Measurements from ENCODE around the gene HECTD4. TPM values are rescaled to one million over a fixed set of nuclear protein-coding genes. Genes with fewer than 3 reads are reported as not detected.

The HECTD4 gene
- total and polyA plus RNA-seq, 2 of the 4 experiments (the other 2 are of a cell fraction), result 12.9 to 13.0 TPM

DNA sequence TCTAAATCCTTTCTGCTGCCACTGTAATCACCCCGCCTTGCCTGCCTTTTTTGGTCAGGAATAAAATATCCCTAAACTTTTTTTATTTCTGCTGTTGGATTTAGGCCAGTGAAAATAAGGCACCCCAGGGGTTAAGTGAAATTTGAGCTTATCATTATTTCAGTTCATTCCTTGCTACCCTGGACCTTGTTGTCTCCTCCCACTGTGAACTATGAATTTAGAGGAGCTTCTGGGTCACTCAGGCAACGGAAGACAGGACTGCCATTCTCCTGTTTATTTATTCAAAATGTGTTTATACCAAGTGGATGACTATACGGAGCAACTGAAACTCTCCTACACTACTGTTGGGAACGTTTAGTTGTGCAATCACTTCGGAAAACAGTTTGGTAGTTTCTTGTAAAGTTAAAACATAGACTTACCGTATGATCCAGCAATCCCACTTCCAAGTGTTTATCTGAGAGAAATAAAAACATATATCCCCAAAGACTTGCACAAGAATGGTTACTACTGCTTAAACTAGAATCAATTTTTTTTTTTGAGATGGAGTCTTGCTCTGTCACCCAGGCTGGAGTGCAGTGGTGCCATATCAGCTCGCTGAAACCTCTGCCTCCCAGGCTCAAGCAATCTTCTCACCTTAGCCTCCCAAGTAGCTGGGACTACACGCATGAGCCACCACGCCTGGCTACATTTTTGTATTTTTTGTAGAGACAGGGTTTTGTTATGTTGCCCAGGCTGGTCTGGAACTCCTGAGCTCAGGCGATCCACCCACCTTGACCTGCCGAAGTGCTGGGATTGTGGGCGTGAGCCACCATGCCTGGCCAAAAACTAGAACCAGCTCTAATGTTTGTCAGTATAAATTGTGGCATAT, 259.2 kb downstream of the HECTD4 start:
- H2AK9ac ChIP-seq (replicated peaks; ENCODE audit: low read depth, low read length, poor library complexity), result no peak overlapping the region
- H3K4me3 ChIP-seq (ENCODE audit: insufficient read depth, low read depth, low read length), result no peak overlapping the region
- H2BK120ac ChIP-seq (ENCODE audit: low read depth, low read length), result peak overlapping the region; percentile 85
- peak overlapping the region; percentile 51; the same call in 2 of the 3 replicates for H2BK15ac ChIP-seq (ENCODE audit: low read depth, low read length)
- peak overlapping the region; percentile 62 for H3K4ac ChIP-seq (ENCODE audit: low read depth, low read length)
- H3K36me3 ChIP-seq (ENCODE audit: control insufficient read depth, insufficient read depth, low read length), result no peaks in the 10 kb centered on the region
- H2AK5ac ChIP-seq (ENCODE audit: low read depth, low read length), result peak overlapping the region; percentile 72
- H3K27ac ChIP-seq (ENCODE audit: insufficient read depth, low read length), result peak overlapping the region; percentile 98
- H2BK5ac ChIP-seq (ENCODE audit: low read depth, low read length, poor library complexity, severe bottlenecking), result peak overlapping the region; percentile 96
- H3K4me1 ChIP-seq (ENCODE audit: control insufficient read depth, insufficient read depth, low read length), result peaks cover 15% of the 10 kb centered on the region
- H4K20me1 ChIP-seq (ENCODE audit: insufficient read depth, low read length), result peaks cover 7% of the 10 kb centered on the region
- peak overlapping the region; percentile 60 for H3K4me2 ChIP-seq (ENCODE audit: low read depth, low read length)
- BruUV-seq (replicated peaks), result no TSS peak
- peak overlapping the region; percentile 40 for H4K91ac ChIP-seq (ENCODE audit: insufficient read depth, low read depth, low read length)
- ATAC-seq (ENCODE audit: low read depth) (peak; percentile 76), DNase-seq (peak; percentile 98)
- ChIA-PET POLR2A (ENCODE audit: unreplicated experiment) (interaction anchor here (0.5 to 1.0 kb wide), 3 partner anchors 10 to 25 kb away, joined by 3 to 14 read pairs (median 4); no protein-coding TSS in a partner anchor), CTCF (interaction anchor here (0.5 to 1.2 kb wide), 3 partner anchors 9 to 297 kb away, joined by 3 read pairs; no protein-coding TSS in a partner anchor)
- in situ Hi-C loops (cut with MboI; ENCODE audit: low sequenced_read_pairs) (no loop called here), intact Hi-C loops (cut with micrococcal nuclease) (loop anchor here (2.0 to 10.0 kb wide), 2 partner anchors 14 to 178 kb away; partner anchors contain the start of gene NAA25), dilution Hi-C loops (cut with HindIII; ENCODE audit: low sequenced_read_pairs, unreplicated experiment) (no loop called here)
- peak overlapping the region; percentile 54; the same call in 1 of the 2 replicates for H3K9ac ChIP-seq (ENCODE audit: low read depth, low read length)
- no peaks in the 10 kb centered on the region for H3K9me3 ChIP-seq (ENCODE audit: control insufficient read depth, insufficient read depth, low read length)
- H3K56ac ChIP-seq (ENCODE audit: extremely low read depth, insufficient read depth, low read length), result 0 out of 2 replicates have a peak overlapping the region, but pooled peaks have one; percentile 13
- no peak overlapping the region for H2AFZ ChIP-seq (replicated peaks; ENCODE audit: low read length, poor library complexity)
- H3K79me1 ChIP-seq (ENCODE audit: low read depth in 1 of 2, low read length in 2 of 2), result peaks cover 0 to 22% of the 10 kb centered on the region in 2 experiments; a peak in 3 of 4 replicates
- H3K14ac ChIP-seq (replicated peaks; ENCODE audit: low read depth, low read length), result peak overlapping the region; percentile 41; the same call in 1 of the 2 replicates
- peak overlapping the region in 1 of 2 experiments; percentile 78; a peak in 2 of 4 replicates for H4K8ac ChIP-seq (ENCODE audit: low read depth in 2 of 2, low read length in 2 of 2)
- peak overlapping the region; percentile 81 for H2BK20ac ChIP-seq (ENCODE audit: low read depth, low read length)
- no CpG with 5 or more reads among the region's 12 CpGs for WGBS, 2 experiments (ENCODE audit: extremely low coverage in 2 of 2, insufficient read length in 1 of 2)
- H3K27me3 ChIP-seq (ENCODE audit: control insufficient read depth, insufficient read depth, low read length), result no peaks in the 10 kb centered on the region
- H3K23ac ChIP-seq (ENCODE audit: low read depth, low read length), result peak overlapping the region; percentile 39; the same call in 1 of the 2 replicates
- H4K5ac ChIP-seq (ENCODE audit: low read depth, low read length), result peak overlapping the region; percentile 81
- 0 out of 2 replicates have a peak, but pooled peaks cover 6% of the 10 kb centered on the region for H3K9me1 ChIP-seq (ENCODE audit: insufficient read depth, low read length)
- peak overlapping the region; percentile 91 for H3K18ac ChIP-seq (ENCODE audit: low read depth, low read length)
- TF ChIP-seq FOS (IDR thresholded peaks at IDR 0.05; ENCODE audit: low read depth, low read length) (peak; percentile 77), RAD21 (IDR thresholded peaks at IDR 0.05; ENCODE audit: low read length) (peak; percentile 5; the same call in 1 of the 2 replicates), NFE2L2 (IDR thresholded peaks at IDR 0.05; ENCODE audit: low read depth, low read length) (no peak), MAZ (IDR thresholded peaks at IDR 0.05; ENCODE audit: borderline replicate concordance, low read depth, low read length) (no peak), RFX5 (IDR thresholded peaks at IDR 0.05; ENCODE audit: low read depth, low read length) (no peak), CEBPB (IDR thresholded peaks at IDR 0.05; ENCODE audit: low read depth, low read length) (peak; percentile 100), BHLHE40 (IDR thresholded peaks at IDR 0.05; ENCODE audit: low read depth, low read length) (peak; percentile 77), MXI1 (IDR thresholded peaks at IDR 0.05; ENCODE audit: borderline replicate concordance, low read depth, low read length) (no peak), POLR2A (IDR thresholded peaks at IDR 0.05; ENCODE audit: low read depth, low read length) (no peak), CHD1 (IDR thresholded peaks at IDR 0.05; ENCODE audit: low read depth, low read length) (no peak; the same call in 1 of the 2 replicates)
- TF ChIP-seq, protein P1, sequence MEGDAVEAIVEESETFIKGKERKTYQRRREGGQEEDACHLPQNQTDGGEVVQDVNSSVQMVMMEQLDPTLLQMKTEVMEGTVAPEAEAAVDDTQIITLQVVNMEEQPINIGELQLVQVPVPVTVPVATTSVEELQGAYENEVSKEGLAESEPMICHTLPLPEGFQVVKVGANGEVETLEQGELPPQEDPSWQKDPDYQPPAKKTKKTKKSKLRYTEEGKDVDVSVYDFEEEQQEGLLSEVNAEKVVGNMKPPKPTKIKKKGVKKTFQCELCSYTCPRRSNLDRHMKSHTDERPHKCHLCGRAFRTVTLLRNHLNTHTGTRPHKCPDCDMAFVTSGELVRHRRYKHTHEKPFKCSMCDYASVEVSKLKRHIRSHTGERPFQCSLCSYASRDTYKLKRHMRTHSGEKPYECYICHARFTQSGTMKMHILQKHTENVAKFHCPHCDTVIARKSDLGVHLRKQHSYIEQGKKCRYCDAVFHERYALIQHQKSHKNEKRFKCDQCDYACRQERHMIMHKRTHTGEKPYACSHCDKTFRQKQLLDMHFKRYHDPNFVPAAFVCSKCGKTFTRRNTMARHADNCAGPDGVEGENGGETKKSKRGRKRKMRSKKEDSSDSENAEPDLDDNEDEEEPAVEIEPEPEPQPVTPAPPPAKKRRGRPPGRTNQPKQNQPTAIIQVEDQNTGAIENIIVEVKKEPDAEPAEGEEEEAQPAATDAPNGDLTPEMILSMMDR (conservative IDR thresholded peaks at IDR 0.05; ENCODE audit: low read depth, low read length), result no peak
- TF ChIP-seq, protein P2, sequence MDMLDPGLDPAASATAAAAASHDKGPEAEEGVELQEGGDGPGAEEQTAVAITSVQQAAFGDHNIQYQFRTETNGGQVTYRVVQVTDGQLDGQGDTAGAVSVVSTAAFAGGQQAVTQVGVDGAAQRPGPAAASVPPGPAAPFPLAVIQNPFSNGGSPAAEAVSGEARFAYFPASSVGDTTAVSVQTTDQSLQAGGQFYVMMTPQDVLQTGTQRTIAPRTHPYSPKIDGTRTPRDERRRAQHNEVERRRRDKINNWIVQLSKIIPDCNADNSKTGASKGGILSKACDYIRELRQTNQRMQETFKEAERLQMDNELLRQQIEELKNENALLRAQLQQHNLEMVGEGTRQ (IDR thresholded peaks at IDR 0.05; ENCODE audit: low read depth, low read length), result no peak
- TF ChIP-seq, protein P3, sequence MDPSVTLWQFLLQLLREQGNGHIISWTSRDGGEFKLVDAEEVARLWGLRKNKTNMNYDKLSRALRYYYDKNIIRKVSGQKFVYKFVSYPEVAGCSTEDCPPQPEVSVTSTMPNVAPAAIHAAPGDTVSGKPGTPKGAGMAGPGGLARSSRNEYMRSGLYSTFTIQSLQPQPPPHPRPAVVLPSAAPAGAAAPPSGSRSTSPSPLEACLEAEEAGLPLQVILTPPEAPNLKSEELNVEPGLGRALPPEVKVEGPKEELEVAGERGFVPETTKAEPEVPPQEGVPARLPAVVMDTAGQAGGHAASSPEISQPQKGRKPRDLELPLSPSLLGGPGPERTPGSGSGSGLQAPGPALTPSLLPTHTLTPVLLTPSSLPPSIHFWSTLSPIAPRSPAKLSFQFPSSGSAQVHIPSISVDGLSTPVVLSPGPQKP (IDR thresholded peaks at IDR 0.05; ENCODE audit: borderline replicate concordance, low read depth, low read length), result no peak

Data from IMR-90 (cell line).